Measurements from ENCODE around the gene ST13.
A peak's percentile ranks its signal among the peaks of the same experiment; 100 is the strongest.

GRCh38 chr22:40818747-40819598 is 37.5 kb downstream of the ST13 start, which contains the start of gene SLC25A17:
- TF ChIP-seq, protein P1, sequence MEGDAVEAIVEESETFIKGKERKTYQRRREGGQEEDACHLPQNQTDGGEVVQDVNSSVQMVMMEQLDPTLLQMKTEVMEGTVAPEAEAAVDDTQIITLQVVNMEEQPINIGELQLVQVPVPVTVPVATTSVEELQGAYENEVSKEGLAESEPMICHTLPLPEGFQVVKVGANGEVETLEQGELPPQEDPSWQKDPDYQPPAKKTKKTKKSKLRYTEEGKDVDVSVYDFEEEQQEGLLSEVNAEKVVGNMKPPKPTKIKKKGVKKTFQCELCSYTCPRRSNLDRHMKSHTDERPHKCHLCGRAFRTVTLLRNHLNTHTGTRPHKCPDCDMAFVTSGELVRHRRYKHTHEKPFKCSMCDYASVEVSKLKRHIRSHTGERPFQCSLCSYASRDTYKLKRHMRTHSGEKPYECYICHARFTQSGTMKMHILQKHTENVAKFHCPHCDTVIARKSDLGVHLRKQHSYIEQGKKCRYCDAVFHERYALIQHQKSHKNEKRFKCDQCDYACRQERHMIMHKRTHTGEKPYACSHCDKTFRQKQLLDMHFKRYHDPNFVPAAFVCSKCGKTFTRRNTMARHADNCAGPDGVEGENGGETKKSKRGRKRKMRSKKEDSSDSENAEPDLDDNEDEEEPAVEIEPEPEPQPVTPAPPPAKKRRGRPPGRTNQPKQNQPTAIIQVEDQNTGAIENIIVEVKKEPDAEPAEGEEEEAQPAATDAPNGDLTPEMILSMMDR (IDR thresholded peaks at IDR 0.05) = peak in 5 of 6 experiments; percentile 28 to 56 (median 37)
- TF ChIP-seq POLR2A (IDR thresholded peaks at IDR 0.05) = peak in 1 of 2 donors; percentile 34

All from Peyer's patch (tissue), 4 donors.